Epithelial cell of alveolus of lung (primary cell): ENCODE results near the gene COG8. TPM values are rescaled to one million over a fixed set of nuclear protein-coding genes. Genes with fewer than 3 reads are reported as not detected.

Source experiments
- total RNA-seq: library from RNA; depleted of rRNA; stranded (reverse); fragments of >200 nt; gene quantifications from 2 replicates; pipeline ENCODE4 v1.2.1, GENCODE V29; 2015

The COG8 gene
- total RNA-seq = 36.8 and 63.2 TPM in 2 replicates

GRCh38 chr16:69339289-69340094 lies at the start of gene COG8, which contains the start of gene NIP7:
TSS of gene COG8 (minus strand) at chr16:69339564. CDS start at chr16:69339552, 12 bp downstream.
TSS of gene NIP7 (plus strand) at chr16:69339772. CDS start at chr16:69339830, 58 bp downstream.

GRCh38 chr16:69351309-69352027 lies 12.1 kb upstream of the COG8 start, which contains the start of gene TMED6:
TSS of gene TMED6 (minus strand) at chr16:69351786. CDS start at chr16:69351753, 33 bp downstream.

GRCh38 chr16:69330286-69331109 lies 8.9 kb downstream of the COG8 start, which contains the start of gene PDF:
TSS of gene PDF (minus strand) at chr16:69330588. CDS start at chr16:69330570, 18 bp downstream.

GRCh38 chr16:69310653-69311532 lies 28.5 kb downstream of the COG8 start, which contains the start of gene VPS4A:
TSS of gene VPS4A (plus strand) at chr16:69311350. CDS start at chr16:69311512, 162 bp downstream.

Other genes with a start within 250 kb of the COG8 start
- 0.08 and 0.13 TPM in 2 replicates for gene HAS3, start 233.9 kb downstream of the COG8 start, total RNA-seq
- gene CHTF8, start 207.0 kb downstream of the COG8 start, total RNA-seq = 75.2 and 126 TPM in 2 replicates
- gene UTP4, start 206.9 kb downstream of the COG8 start, total RNA-seq = 15.1 and 20.7 TPM in 2 replicates
- gene SNTB2, start 152.4 kb downstream of the COG8 start, total RNA-seq = 15.4 and 21.7 TPM in 2 replicates
- gene VPS4A, start 28.2 kb downstream of the COG8 start, total RNA-seq = 31.9 and 32.3 TPM in 2 replicates
- 9.2 and 17.3 TPM in 2 replicates for gene PDF, start 9.0 kb downstream of the COG8 start, total RNA-seq
- 20.8 and 25.3 TPM in 2 replicates for gene NIP7, start 208 bp upstream of the COG8 start, total RNA-seq
- gene TMED6, start 12.2 kb upstream of the COG8 start, total RNA-seq = not detected in 2 replicates
- 9.7 and 16.5 TPM in 2 replicates for gene TERF2, start 46.4 kb upstream of the COG8 start, total RNA-seq
- gene CYB5B, start 85.1 kb upstream of the COG8 start, total RNA-seq = 56.1 and 77.8 TPM in 2 replicates
- 9.2 and 26.7 TPM in 2 replicates for gene NFAT5, start 226.4 kb upstream of the COG8 start, total RNA-seq